PC-3 (cell line): ENCODE data around the gene NEBL. TPM values are rescaled to one million over a fixed set of nuclear protein-coding genes. Genes with fewer than 3 reads are reported as not detected.

ENCODE experiments used
- ATAC-seq: fragments of 200-7000 bp; cut with Tn5 transposase; 2 replicates; pipeline ENCODE4 v1.9.1; 2020; ENCODE audit warnings: mild to moderate bottlenecking, moderate library complexity
- Bru-seq: library from RNA; stranded (reverse); fragments of 400-500 nt; gene quantifications from one replicate; lab custom pipeline; 2021; lab: Mats Ljungman, UMichigan
- BruChase-seq, 2 experiments: library from RNA; stranded (reverse); fragments of 400-500 nt; gene quantifications; one replicate each; lab custom pipeline; 2021; lab: Mats Ljungman, UMichigan
- BruUV-seq: library from RNA; stranded (reverse); fragments of 400-500 nt; replicated peaks from 2 replicates; lab custom pipeline; 2021; lab: Mats Ljungman, UMichigan
- CTCF ChIA-PET: fragments of 300-600 bp; sonication (Branson Sonifier 250); formaldehyde crosslinking; loops from one replicate; lab custom pipeline; 2022; ENCODE audit warnings: antibody characterized with exemption; lab: Charles Lee
- POLR2A ChIA-PET: fragments of 300-600 bp; sonication (Branson Sonifier 250); formaldehyde crosslinking; loops from one replicate; lab custom pipeline; 2022; ENCODE audit warnings: antibody characterized with exemption; ENCODE audit not compliant: unreplicated experiment; lab: Charles Lee
- DNase-seq: peaks from one replicate; pipeline ENCODE4 v3.0.0-alpha.2; 2015
- H2AFZ ChIP-seq: fragments of 300-600 bp; sonication (generic); 2 replicates; pipeline ENCODE4 v1.6.0; 2016; ENCODE audit warnings: antibody characterized with exemption, low read length
- H3F3A ChIP-seq: fragments of 300-600 bp; sonication (generic); one replicate; pipeline ENCODE4 v1.6.0; 2017; ENCODE audit warnings: antibody characterized with exemption, low read length, control low read depth, mild to moderate bottlenecking; ENCODE audit not compliant: unreplicated experiment
- H3K27ac ChIP-seq: fragments of 300-600 bp; sonication (generic); 2 replicates; pipeline ENCODE4 v1.5.1; 2016; ENCODE audit warnings: mild to moderate bottlenecking, low read length
- H3K27me3 ChIP-seq: fragments of 300-600 bp; sonication (generic); 2 replicates; pipeline ENCODE4 v1.6.1; 2016; ENCODE audit warnings: low read length, mixed read lengths
- H3K36me3 ChIP-seq: fragments of 300-600 bp; sonication (generic); 2 replicates; pipeline ENCODE4 v1.6.1; 2016; ENCODE audit warnings: low read depth, mixed run types, low read length, mixed read lengths
- H3K4me1 ChIP-seq: fragments of 300-600 bp; sonication (generic); 2 replicates; pipeline ENCODE4 v1.5.1; 2016; ENCODE audit warnings: low read length; ENCODE audit not compliant: insufficient read depth
- H3K4me2 ChIP-seq: fragments of 300-600 bp; sonication (generic); 2 replicates; pipeline ENCODE4 v1.6.0; 2016; ENCODE audit warnings: low read length
- H3K4me3 ChIP-seq: fragments of 300-600 bp; sonication (generic); 2 replicates; pipeline ENCODE4 v1.5.1; 2016; ENCODE audit warnings: mild to moderate bottlenecking, low read length, mixed read lengths
- H3K79me2 ChIP-seq: fragments of 300-600 bp; sonication (generic); 2 replicates; pipeline ENCODE4 v1.6.1; 2017; ENCODE audit warnings: low read length, mixed read lengths
- H3K9ac ChIP-seq: fragments of 300-600 bp; sonication (generic); 2 replicates; pipeline ENCODE4 v1.6.0; 2016; ENCODE audit warnings: mild to moderate bottlenecking, low read length
- H3K9me2 ChIP-seq: fragments of 300-600 bp; sonication (generic); replicated peaks from 2 replicates; pipeline ENCODE4 v1.6.1; 2016; ENCODE audit warnings: mixed run types, low read length, mixed read lengths
- H3K9me3 ChIP-seq: fragments of 300-600 bp; sonication (generic); 2 replicates; pipeline ENCODE4 v1.6.1; 2016; ENCODE audit warnings: low read length, mixed read lengths
- H4K20me1 ChIP-seq: fragments of 300-600 bp; sonication (generic); 2 replicates; pipeline ENCODE4 v1.6.1; 2016; ENCODE audit warnings: low read length, mixed read lengths
- EZH2 ChIP-seq: fragments of 300-600 bp; sonication (generic); IDR thresholded peaks from one replicate; pipeline ENCODE4 v1.6.1; 2017; ENCODE audit warnings: antibody characterized with exemption, mild to moderate bottlenecking, low read length; ENCODE audit not compliant: unreplicated experiment
- EZH2phosphoT487 ChIP-seq: fragments of 300-600 bp; sonication (generic); IDR thresholded peaks from 2 replicates; pipeline ENCODE4 v1.6.1; 2018; ENCODE audit warnings: mild to moderate bottlenecking, antibody characterized with exemption, low read length, borderline replicate concordance
- intact Hi-C: fragments of 100-400 bp; cut with micrococcal nuclease; formaldehyde crosslinking; loops from 2 replicates; pipeline ENCODE4 v1.9.0; 2023
- long read RNA-seq: library from polyadenylated mRNA; unstranded; transcript quantifications from one replicate; pipeline ENCODE4 v2.0.0, GENCODE V29; 2021; ENCODE audit not compliant: unreplicated experiment
- total RNA-seq: library from RNA; depleted of rRNA; stranded (reverse); fragments of >200 nt; gene quantifications from 2 replicates; pipeline ENCODE4 v1.2.3, GENCODE V29; 2014; rRNA removed
- TF ChIP-seq, protein P1 (sequence below): fragments of 300-600 bp; sonication (generic); conservative IDR thresholded peaks from 2 replicates; pipeline ENCODE4 v1.5.1; 2017; ENCODE audit warnings: antibody characterized with exemption, low read depth, mild to moderate bottlenecking, low read length

The NEBL gene, protein sequence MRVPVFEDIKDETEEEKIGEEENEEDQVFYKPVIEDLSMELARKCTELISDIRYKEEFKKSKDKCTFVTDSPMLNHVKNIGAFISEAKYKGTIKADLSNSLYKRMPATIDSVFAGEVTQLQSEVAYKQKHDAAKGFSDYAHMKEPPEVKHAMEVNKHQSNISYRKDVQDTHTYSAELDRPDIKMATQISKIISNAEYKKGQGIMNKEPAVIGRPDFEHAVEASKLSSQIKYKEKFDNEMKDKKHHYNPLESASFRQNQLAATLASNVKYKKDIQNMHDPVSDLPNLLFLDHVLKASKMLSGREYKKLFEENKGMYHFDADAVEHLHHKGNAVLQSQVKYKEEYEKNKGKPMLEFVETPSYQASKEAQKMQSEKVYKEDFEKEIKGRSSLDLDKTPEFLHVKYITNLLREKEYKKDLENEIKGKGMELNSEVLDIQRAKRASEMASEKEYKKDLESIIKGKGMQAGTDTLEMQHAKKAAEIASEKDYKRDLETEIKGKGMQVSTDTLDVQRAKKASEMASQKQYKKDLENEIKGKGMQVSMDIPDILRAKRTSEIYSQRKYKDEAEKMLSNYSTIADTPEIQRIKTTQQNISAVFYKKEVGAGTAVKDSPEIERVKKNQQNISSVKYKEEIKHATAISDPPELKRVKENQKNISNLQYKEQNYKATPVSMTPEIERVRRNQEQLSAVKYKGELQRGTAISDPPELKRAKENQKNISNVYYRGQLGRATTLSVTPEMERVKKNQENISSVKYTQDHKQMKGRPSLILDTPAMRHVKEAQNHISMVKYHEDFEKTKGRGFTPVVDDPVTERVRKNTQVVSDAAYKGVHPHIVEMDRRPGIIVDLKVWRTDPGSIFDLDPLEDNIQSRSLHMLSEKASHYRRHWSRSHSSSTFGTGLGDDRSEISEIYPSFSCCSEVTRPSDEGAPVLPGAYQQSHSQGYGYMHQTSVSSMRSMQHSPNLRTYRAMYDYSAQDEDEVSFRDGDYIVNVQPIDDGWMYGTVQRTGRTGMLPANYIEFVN
- total RNA-seq = 14.7 and 18.8 TPM in 2 replicates
- percentile 84 among the genes with signal in this experiment for Bru-seq, nascent RNA
- percentile 66 among the genes with signal in this experiment for BruChase-seq, experiment 1, labeled RNA remaining after a 6-hour chase
- BruChase-seq, experiment 2, labeled RNA remaining after a 2-hour chase = percentile 78 among the genes with signal in this experiment
- long read RNA-seq, transcript NEBL-203 (7 exons, 3,008 nt) = major isoform, 85 of 150 reads
- long read RNA-seq, partial matches to known transcripts = 9 of 150 reads
- long read RNA-seq, other reads (novel, unspliced or antisense) = 55 of 150 reads

DNA sequence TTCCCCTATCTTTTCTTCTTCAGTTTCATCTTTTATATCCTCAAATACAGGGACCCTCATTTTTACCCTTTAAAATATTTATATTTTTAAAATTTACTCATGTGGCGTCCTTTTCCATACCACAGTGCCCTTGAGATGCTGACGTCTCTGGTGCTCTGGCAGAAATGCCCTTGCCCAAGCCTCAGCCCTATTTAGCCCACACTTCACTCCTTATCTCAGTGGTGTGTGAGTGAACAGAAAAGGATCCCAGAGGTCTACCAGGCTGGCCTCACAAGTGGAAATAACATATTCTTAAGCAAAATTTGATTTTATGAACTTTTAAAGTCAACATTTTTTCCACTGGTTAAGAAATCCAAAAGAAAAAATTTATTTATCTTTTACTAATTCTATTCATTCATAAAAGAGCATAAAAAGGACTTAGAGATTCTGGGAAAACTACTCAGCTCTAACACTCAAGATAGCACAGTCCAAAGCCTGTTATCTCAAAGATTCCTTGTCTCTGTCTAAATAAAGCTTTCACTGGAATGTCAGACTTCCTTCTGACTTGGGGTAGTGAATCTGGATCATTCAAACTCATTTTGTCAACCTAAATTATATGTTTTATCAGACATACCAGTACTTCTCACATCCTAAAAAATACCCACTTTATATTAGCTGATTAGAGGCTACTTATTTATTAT lies at the start of gene NEBL:
Gene NEBL, minus strand, starts transcription at position 166 of the 680 bp plus-strand sequence. Its CDS starts 106 bp downstream, at position 60.
- POLR2A ChIA-PET = no interaction called here
- no peak for DNase-seq
- Histone ChIP-seq H3K4me1 (0 out of 2 replicates have a peak, but pooled peaks cover 5% of the 10 kb centered on the region), H3K27me3 (no peaks in the 10 kb centered on the region), H3K79me2 (no peaks in the 10 kb centered on the region), H2AFZ (no peak within 1 kb of the TSS), H3K27ac (no peak within 1 kb of the TSS), H3K36me3 (no peaks in the 10 kb centered on the region), H3K4me2 (no peak within 1 kb of the TSS), H3K9me3 (no peaks in the 10 kb centered on the region), H3K9me2 (no peaks in the 10 kb centered on the region), H3K9ac (no peak within 1 kb of the TSS), H3K4me3 (no peak within 1 kb of the TSS), H4K20me1 (no peaks in the 10 kb centered on the region), H3F3A (no peaks in the 10 kb centered on the region)
- no peak for ATAC-seq
- intact Hi-C loops = no loop called here
- CTCF ChIA-PET = no interaction called here
- TF ChIP-seq, protein P1, sequence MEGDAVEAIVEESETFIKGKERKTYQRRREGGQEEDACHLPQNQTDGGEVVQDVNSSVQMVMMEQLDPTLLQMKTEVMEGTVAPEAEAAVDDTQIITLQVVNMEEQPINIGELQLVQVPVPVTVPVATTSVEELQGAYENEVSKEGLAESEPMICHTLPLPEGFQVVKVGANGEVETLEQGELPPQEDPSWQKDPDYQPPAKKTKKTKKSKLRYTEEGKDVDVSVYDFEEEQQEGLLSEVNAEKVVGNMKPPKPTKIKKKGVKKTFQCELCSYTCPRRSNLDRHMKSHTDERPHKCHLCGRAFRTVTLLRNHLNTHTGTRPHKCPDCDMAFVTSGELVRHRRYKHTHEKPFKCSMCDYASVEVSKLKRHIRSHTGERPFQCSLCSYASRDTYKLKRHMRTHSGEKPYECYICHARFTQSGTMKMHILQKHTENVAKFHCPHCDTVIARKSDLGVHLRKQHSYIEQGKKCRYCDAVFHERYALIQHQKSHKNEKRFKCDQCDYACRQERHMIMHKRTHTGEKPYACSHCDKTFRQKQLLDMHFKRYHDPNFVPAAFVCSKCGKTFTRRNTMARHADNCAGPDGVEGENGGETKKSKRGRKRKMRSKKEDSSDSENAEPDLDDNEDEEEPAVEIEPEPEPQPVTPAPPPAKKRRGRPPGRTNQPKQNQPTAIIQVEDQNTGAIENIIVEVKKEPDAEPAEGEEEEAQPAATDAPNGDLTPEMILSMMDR = no peak
- TF ChIP-seq EZH2phosphoT487 (no peak), EZH2 (no peak)
- no TSS peak for BruUV-seq

DNA sequence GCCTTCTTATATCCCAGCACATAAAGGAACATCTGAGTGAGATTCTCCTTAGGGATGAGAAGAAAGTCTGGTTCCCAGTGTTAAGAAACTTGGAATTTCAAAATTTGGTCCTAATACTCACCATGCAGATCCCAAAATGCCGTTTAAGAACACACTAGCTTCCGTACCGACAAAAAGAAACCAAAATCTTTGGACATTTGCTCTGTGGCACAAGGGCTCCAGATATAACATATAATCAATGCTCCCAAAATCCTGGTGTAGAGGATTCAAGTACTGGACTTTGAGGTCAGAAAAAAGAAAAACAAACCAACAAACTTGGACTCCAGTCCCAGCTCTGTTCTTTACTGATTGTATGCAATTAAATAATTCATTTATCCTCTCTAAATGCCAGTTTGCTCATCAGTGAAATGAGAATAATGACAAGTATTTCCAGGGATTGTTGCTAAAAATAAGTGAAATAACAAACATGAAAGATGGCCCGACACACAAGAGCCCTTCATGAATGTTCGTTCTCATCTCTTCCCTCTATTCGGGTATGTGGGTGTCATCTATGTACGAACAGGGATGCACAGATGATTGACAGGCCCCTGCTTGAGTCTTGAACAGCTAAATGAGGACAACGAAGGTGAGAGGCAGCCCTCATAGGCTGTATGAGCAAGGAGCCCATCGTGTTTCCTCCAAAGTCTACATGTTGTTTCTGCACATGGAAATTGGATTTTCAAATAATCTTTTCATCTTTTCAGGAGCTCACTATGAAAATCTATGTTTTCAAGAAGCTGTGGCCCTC lies 48.6 kb upstream of the NEBL start:
- TF ChIP-seq EZH2 = no peak
- no peak for TF ChIP-seq EZH2phosphoT487
- TF ChIP-seq, protein P1 = no peak
- Histone ChIP-seq H3K27me3 (no peaks in the 10 kb centered on the region), H3K9me2 (no peaks in the 10 kb centered on the region), H3K36me3 (no peaks in the 10 kb centered on the region), H3K4me2 (no peak overlapping the region), H3K9ac (no peak overlapping the region), H3K9me3 (no peaks in the 10 kb centered on the region), H3K79me2 (no peaks in the 10 kb centered on the region), H3K4me1 (no peaks in the 10 kb centered on the region), H3F3A (no peaks in the 10 kb centered on the region), H3K27ac (no peak overlapping the region), H3K4me3 (no peak overlapping the region), H2AFZ (no peak overlapping the region), H4K20me1 (no peaks in the 10 kb centered on the region)
- ChIA-PET CTCF (no interaction called here), POLR2A (interaction anchor here (0.5 kb wide), 1 partner anchor 25 kb away, joined by 9 read pairs; no protein-coding TSS in a partner anchor)
- no peak for DNase-seq
- no TSS peak for BruUV-seq
- intact Hi-C loops = no loop called here
- no peak for ATAC-seq
